Neural cell (in vitro differentiated cells): ENCODE results near the gene ARHGAP10.

ENCODE experiments used
- CTCF ChIP-seq: fragments of 450-650 bp; IDR thresholded peaks from 2 replicates; pipeline ENCODE4 v1.5.1; 2014; ENCODE audit warnings: antibody characterized with exemption, mild to moderate bottlenecking, moderate library complexity; ENCODE audit not compliant: poor library complexity, severe bottlenecking
- EP300 ChIP-seq: fragments of 450-650 bp; conservative IDR thresholded peaks from 2 replicates; pipeline ENCODE4 v1.6.1; 2014; ENCODE audit warnings: antibody characterized with exemption, mild to moderate bottlenecking, moderate library complexity; ENCODE audit not compliant: poor library complexity, severe bottlenecking
- EZH2 ChIP-seq: fragments of 200-600, 300-800 bp; shearing (Covaris generic), sonication (generic); IDR thresholded peaks from 2 replicates; pipeline ENCODE4 v1.6.1; 2014; ENCODE audit warnings: antibody characterized with exemption, low read length, borderline replicate concordance, mild to moderate bottlenecking; ENCODE audit not compliant: insufficient read depth, poor library complexity, severe bottlenecking
- POLR2AphosphoS5 ChIP-seq: IDR thresholded peaks from 2 replicates; pipeline ENCODE4 v1.6.1; 2012
- SMC3 ChIP-seq: fragments of 450-650 bp; conservative IDR thresholded peaks from 2 replicates; pipeline ENCODE4 v1.6.1; 2014; ENCODE audit warnings: antibody characterized with exemption, mild to moderate bottlenecking, moderate library complexity; ENCODE audit not compliant: poor library complexity
- TAF1 ChIP-seq: IDR thresholded peaks from 2 replicates; pipeline ENCODE4 v1.6.1; 2012; ENCODE audit warnings: low read depth
- TF ChIP-seq, protein P1 (sequence below): IDR thresholded peaks from 2 replicates; pipeline ENCODE4 v1.6.1; 2012; ENCODE audit warnings: borderline replicate concordance

- no peak for TF ChIP-seq EZH2
- TF ChIP-seq CTCF, result no peak
- no peak for TF ChIP-seq POLR2AphosphoS5
- TF ChIP-seq, protein P1, sequence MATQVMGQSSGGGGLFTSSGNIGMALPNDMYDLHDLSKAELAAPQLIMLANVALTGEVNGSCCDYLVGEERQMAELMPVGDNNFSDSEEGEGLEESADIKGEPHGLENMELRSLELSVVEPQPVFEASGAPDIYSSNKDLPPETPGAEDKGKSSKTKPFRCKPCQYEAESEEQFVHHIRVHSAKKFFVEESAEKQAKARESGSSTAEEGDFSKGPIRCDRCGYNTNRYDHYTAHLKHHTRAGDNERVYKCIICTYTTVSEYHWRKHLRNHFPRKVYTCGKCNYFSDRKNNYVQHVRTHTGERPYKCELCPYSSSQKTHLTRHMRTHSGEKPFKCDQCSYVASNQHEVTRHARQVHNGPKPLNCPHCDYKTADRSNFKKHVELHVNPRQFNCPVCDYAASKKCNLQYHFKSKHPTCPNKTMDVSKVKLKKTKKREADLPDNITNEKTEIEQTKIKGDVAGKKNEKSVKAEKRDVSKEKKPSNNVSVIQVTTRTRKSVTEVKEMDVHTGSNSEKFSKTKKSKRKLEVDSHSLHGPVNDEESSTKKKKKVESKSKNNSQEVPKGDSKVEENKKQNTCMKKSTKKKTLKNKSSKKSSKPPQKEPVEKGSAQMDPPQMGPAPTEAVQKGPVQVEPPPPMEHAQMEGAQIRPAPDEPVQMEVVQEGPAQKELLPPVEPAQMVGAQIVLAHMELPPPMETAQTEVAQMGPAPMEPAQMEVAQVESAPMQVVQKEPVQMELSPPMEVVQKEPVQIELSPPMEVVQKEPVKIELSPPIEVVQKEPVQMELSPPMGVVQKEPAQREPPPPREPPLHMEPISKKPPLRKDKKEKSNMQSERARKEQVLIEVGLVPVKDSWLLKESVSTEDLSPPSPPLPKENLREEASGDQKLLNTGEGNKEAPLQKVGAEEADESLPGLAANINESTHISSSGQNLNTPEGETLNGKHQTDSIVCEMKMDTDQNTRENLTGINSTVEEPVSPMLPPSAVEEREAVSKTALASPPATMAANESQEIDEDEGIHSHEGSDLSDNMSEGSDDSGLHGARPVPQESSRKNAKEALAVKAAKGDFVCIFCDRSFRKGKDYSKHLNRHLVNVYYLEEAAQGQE, result no peak
- no peak for TF ChIP-seq EP300
- no peak for TF ChIP-seq TAF1
- no peak for TF ChIP-seq SMC3
Measured at GRCh38 chr4:147740176-147740575, 8.3 kb downstream of the ARHGAP10 start.
